Stimulated activated CD8-positive, alpha-beta memory T cell treated with anti-CD3 and anti-CD28 coated beads, Interleukin-2, amount 100 ng/mL, for 1 hour (primary cell): ENCODE measurements around the gene IREB2.

Source experiments
- DNase-seq, 2 donors: peaks; one replicate each; pipeline ENCODE4 v3.0.0-alpha.2; 2020; ENCODE audit warnings: low read depth in 2 of 2

The IREB2 gene

GRCh38 chr15:78437107-78437761, 782 bp upstream of the IREB2 start:
- no peak for DNase-seq

GRCh38 chr15:78438619-78439285, 736 bp downstream of the IREB2 start:
- no peak for DNase-seq

- no peak for DNase-seq
Measured at GRCh38 chr15:78440375-78441373, 2.7 kb downstream of the IREB2 start.

- no peak for DNase-seq
Measured at GRCh38 chr15:78444255-78444654, 6.2 kb downstream of the IREB2 start.

GRCh38 chr15:78445875-78446274, 7.9 kb downstream of the IREB2 start:
- DNase-seq: no peak

- no peak for DNase-seq
Measured at GRCh38 chr15:78446551-78446950, 8.5 kb downstream of the IREB2 start.

- DNase-seq: no peak
Measured at GRCh38 chr15:78448441-78449219, 10.6 kb downstream of the IREB2 start.

- DNase-seq: no peak
Measured at GRCh38 chr15:78449220-78449999, 11.4 kb downstream of the IREB2 start.

GRCh38 chr15:78450285-78450858, 12.4 kb downstream of the IREB2 start:
- no peak for DNase-seq

- no peak for DNase-seq
Measured at GRCh38 chr15:78452485-78452884, 14.5 kb downstream of the IREB2 start.

GRCh38 chr15:78453447-78453846, 15.4 kb downstream of the IREB2 start:
- DNase-seq: no peak

- no peak for DNase-seq
Measured at GRCh38 chr15:78454992-78455391, 17.0 kb downstream of the IREB2 start.

GRCh38 chr15:78455749-78456148, 17.7 kb downstream of the IREB2 start:
- no peak for DNase-seq

GRCh38 chr15:78456426-78456825, 18.4 kb downstream of the IREB2 start:
- no peak for DNase-seq

- no peak for DNase-seq
Measured at GRCh38 chr15:78457101-78457500, 19.1 kb downstream of the IREB2 start.

- no peak for DNase-seq
Measured at GRCh38 chr15:78460737-78461136, 22.7 kb downstream of the IREB2 start.

- no peak for DNase-seq
Measured at GRCh38 chr15:78461171-78461888, 23.3 kb downstream of the IREB2 start.

- no peak for DNase-seq
Measured at GRCh38 chr15:78469031-78469430, 31.0 kb downstream of the IREB2 start.

GRCh38 chr15:78477295-78477694, 39.3 kb downstream of the IREB2 start:
- DNase-seq: no peak

GRCh38 chr15:78479650-78480049, 41.6 kb downstream of the IREB2 start:
- DNase-seq: no peak
